Endothelial cell (in vitro differentiated cells): ENCODE measurements around the gene ENAH. TPM values are rescaled to one million over a fixed set of nuclear protein-coding genes. Genes with fewer than 3 reads are reported as not detected.
A peak's percentile ranks its signal among the peaks of the same experiment; 100 is the strongest.
"Not testable (repeated sequence)": the region's sequence is repeated elsewhere in the genome, so short reads cannot be mapped to it uniquely, and the experiment has no call there.

Source experiments
- DNase-seq: peaks from one replicate; pipeline ENCODE4 v3.0.0; 2021; ENCODE audit warnings: low spot score
- H3K27ac Mint-ChIP-seq: one replicate; pipeline ENCODE4 v1.8.0; 2021; ENCODE audit warnings: mixed read lengths, inconsistent platforms; ENCODE audit not compliant: unreplicated experiment
- H3K27me3 Mint-ChIP-seq: one replicate; pipeline ENCODE4 v1.8.0; 2021; ENCODE audit warnings: mild to moderate bottlenecking, moderate library complexity, mixed read lengths, inconsistent platforms; ENCODE audit not compliant: unreplicated experiment
- H3K36me3 Mint-ChIP-seq: one replicate; pipeline ENCODE4 v1.8.0; 2021; ENCODE audit warnings: mild to moderate bottlenecking, low read depth, mixed read lengths, inconsistent platforms; ENCODE audit not compliant: unreplicated experiment
- H3K4me1 Mint-ChIP-seq: one replicate; pipeline ENCODE4 v1.8.0; 2021; ENCODE audit warnings: mild to moderate bottlenecking, mixed read lengths, inconsistent platforms; ENCODE audit not compliant: unreplicated experiment
- H3K4me3 Mint-ChIP-seq: one replicate; pipeline ENCODE4 v1.8.0; 2021; ENCODE audit warnings: mild to moderate bottlenecking, mixed read lengths, inconsistent platforms; ENCODE audit not compliant: unreplicated experiment
- H3K9me3 Mint-ChIP-seq: one replicate; pipeline ENCODE4 v1.8.0; 2021; ENCODE audit warnings: mixed read lengths, inconsistent platforms; ENCODE audit not compliant: unreplicated experiment
- CTCF ChIP-seq: fragments of 200-600 bp; sonication (generic); IDR thresholded peaks from one replicate; pipeline ENCODE4 v1.5.0; 2021; ENCODE audit warnings: antibody characterized with exemption; ENCODE audit not compliant: unreplicated experiment
- total RNA-seq: library from RNA; stranded (reverse); fragmentation: NEBNext Ultra II Directional; extraction: Animal tissue kit (Norgen Biotek cat#: 25700); gene quantifications from one replicate; pipeline ENCODE4 v1.2.1, GENCODE V29; 2021; ENCODE audit not compliant: unreplicated experiment

Gene ENAH
- total RNA-seq, 1 donor from 2014 or later, result 82.9 TPM

GRCh38 chr1:225476100-225476511 lies 176.8 kb downstream of the ENAH start:
- H3K4me1 Mint-ChIP-seq, result no peaks in the 10 kb centered on the region
- H3K36me3 Mint-ChIP-seq, result no peaks in the 10 kb centered on the region
- peaks cover 15% of the 10 kb centered on the region for H3K27me3 Mint-ChIP-seq
- DNase-seq, result no peak
- H3K4me3 Mint-ChIP-seq, result no peak overlapping the region
- no peak overlapping the region for H3K27ac Mint-ChIP-seq
- H3K9me3 Mint-ChIP-seq, result no peaks in the 10 kb centered on the region
- no peak for TF ChIP-seq CTCF

- TF ChIP-seq CTCF, result peak; percentile 100
- Mint-ChIP-seq H3K4me3 (no peak overlapping the region), H3K9me3 (no peaks in the 10 kb centered on the region), H3K36me3 (no peaks in the 10 kb centered on the region), H3K27me3 (peaks cover 12% of the 10 kb centered on the region), H3K4me1 (no peaks in the 10 kb centered on the region), H3K27ac (no peak overlapping the region)
- DNase-seq, result peak; percentile 84
Observed at GRCh38 chr1:225474986-225475820, 177.7 kb downstream of the ENAH start.

GRCh38 chr1:225474439-225474985 lies 178.4 kb downstream of the ENAH start:
- Mint-ChIP-seq H3K4me1 (no peaks in the 10 kb centered on the region), H3K4me3 (no peak overlapping the region), H3K27me3 (peaks cover 12% of the 10 kb centered on the region), H3K36me3 (no peaks in the 10 kb centered on the region), H3K27ac (no peak overlapping the region), H3K9me3 (no peaks in the 10 kb centered on the region)
- DNase-seq, result no peak
- TF ChIP-seq CTCF, result no peak

- H3K27me3 Mint-ChIP-seq, result peaks cover 12% of the 10 kb centered on the region
- not testable (repeated sequence) for DNase-seq, H3K9me3 Mint-ChIP-seq, H3K36me3 Mint-ChIP-seq, H3K4me1 Mint-ChIP-seq, H3K4me3 Mint-ChIP-seq, H3K27ac Mint-ChIP-seq
Observed at GRCh38 chr1:225473676-225474438, 179.1 kb downstream of the ENAH start.

- not testable (repeated sequence) for H3K9me3 Mint-ChIP-seq, H3K4me3 Mint-ChIP-seq, H3K27ac Mint-ChIP-seq, DNase-seq, H3K4me1 Mint-ChIP-seq, H3K36me3 Mint-ChIP-seq
- H3K27me3 Mint-ChIP-seq, result peaks cover 10% of the 10 kb centered on the region
Observed at GRCh38 chr1:225473266-225473665, 179.7 kb downstream of the ENAH start.
